Astrocyte of the spinal cord (primary cell): ENCODE data around the gene ISG20L2.

Experiments
- DNase-seq: peaks from one replicate; pipeline ENCODE4 v3.0.0; 2011; ENCODE audit warnings: low read depth, low spot score
- H3K4me3 ChIP-seq: 2 replicates; pipeline ENCODE4 v1.5.1; 2011; ENCODE audit warnings: low read depth, mild to moderate bottlenecking, low read length, moderate library complexity
- in situ Hi-C: cut with HindIII; loops from 2 replicates; pipeline ENCODE4 v1.10.0; 2017; ENCODE audit warnings: low sequenced_read_pairs
- TF ChIP-seq, protein P1 (sequence below): IDR thresholded peaks from 2 replicates; pipeline ENCODE4 v1.5.1; 2012; ENCODE audit warnings: low read depth, mild to moderate bottlenecking, low read length, inconsistent platforms

Gene ISG20L2

GRCh38 chr1:156689953-156690674 lies 38.5 kb downstream of the ISG20L2 start:
- in situ Hi-C loops = no loop called here
- DNase-seq = no peak
- TF ChIP-seq, protein P1, sequence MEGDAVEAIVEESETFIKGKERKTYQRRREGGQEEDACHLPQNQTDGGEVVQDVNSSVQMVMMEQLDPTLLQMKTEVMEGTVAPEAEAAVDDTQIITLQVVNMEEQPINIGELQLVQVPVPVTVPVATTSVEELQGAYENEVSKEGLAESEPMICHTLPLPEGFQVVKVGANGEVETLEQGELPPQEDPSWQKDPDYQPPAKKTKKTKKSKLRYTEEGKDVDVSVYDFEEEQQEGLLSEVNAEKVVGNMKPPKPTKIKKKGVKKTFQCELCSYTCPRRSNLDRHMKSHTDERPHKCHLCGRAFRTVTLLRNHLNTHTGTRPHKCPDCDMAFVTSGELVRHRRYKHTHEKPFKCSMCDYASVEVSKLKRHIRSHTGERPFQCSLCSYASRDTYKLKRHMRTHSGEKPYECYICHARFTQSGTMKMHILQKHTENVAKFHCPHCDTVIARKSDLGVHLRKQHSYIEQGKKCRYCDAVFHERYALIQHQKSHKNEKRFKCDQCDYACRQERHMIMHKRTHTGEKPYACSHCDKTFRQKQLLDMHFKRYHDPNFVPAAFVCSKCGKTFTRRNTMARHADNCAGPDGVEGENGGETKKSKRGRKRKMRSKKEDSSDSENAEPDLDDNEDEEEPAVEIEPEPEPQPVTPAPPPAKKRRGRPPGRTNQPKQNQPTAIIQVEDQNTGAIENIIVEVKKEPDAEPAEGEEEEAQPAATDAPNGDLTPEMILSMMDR = no peak
- H3K4me3 ChIP-seq = peak overlapping the region; percentile 10

- peak; percentile 79 for DNase-seq
- in situ Hi-C loops = no loop called here
- TF ChIP-seq, protein P1 = peak; percentile 90
- H3K4me3 ChIP-seq = peak overlapping the region; percentile 10
Measured at GRCh38 chr1:156689035-156689952, 39.3 kb downstream of the ISG20L2 start.

GRCh38 chr1:156684227-156684782 lies 44.3 kb downstream of the ISG20L2 start:
- TF ChIP-seq, protein P1 = no peak
- DNase-seq = peak; percentile 41
- H3K4me3 ChIP-seq = no peak overlapping the region
- in situ Hi-C loops = no loop called here

DNA sequence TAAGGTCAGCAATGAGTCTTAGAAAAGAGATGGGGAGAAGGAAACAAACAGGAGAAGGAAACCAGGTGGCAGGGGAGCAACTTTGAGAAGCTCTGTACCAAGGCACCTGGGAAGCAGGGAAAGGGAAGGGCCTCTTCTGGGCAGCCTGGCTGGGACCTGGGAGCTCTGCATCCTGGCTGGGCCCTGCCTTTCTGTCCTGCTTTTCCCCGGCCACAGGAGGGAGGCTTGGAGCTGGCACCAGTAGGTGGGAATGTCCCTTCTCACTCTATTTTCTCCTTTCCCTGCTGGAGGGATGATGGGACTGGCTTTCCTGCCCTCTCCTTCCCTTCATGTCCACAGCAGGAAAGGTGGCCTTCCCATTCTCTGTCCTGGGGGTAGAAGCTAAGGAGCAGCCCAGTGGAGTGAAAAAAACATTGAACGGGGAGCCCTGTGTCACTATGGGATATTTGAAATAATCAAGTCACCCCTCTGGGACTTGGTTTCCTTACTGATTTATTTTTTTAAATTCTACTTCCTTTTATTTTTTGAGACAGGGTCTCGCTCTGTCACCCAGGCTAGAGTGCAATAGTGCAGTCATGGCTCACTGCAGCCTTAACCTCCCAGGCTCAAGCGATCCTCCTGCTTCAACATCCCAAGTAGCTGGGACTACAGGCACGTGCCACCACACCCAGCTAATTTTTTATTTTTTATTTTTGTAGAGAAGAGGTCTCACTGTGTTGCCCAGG lies 46.2 kb downstream of the ISG20L2 start:
- TF ChIP-seq, protein P1 = peak; percentile 9
- in situ Hi-C loops = no loop called here

DNA sequence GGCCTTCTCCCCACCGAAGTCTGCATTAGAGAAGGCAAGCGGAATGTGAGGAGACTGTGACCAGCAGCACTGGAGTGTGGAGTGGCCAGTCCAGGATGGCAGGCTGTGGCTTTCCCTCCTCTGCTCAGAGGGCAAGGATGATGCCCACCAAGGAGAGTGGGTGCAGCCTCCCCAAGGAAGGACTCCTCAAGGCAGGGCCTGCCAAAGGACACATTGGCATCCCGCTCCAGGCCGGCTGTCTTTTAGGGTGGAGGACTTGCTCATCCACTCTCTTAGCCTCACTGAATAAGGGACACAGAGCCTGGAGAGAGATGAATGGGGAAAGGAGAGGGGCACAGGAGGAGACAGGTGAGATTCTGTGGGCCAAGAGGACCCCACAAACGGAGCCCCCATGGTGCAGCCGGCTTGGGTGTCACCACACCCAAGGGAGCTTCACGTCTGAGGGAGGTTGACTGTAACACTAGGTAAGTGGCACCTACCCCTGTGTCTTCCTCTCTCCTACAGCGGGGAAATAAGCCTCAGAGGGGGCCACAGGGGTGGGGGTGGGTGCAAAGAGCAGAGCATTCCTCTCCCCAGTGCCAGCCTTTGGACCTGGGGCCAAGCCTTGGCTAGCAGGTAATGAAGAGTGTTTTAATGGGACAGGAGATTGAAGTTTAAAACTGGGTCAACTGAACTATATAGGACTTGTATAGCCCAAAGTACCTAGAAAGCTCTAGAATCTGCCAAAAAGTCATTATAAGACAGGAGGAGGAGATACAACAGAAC lies 47.2 kb downstream of the ISG20L2 start:
- in situ Hi-C loops = no loop called here
- DNase-seq = no peak
- TF ChIP-seq, protein P1 = no peak
- H3K4me3 ChIP-seq = no peak overlapping the region

More for the DNA sequence above, 46.2 kb downstream of the ISG20L2 start:
- H3K4me3 ChIP-seq = no peak overlapping the region
- no peak for DNase-seq
